Stimulated activated CD8-positive, alpha-beta memory T cell treated with anti-CD3 and anti-CD28 coated beads, Interleukin-4, amount 100 ng/mL, for 48 hours (primary cell): ENCODE measurements around the gene RNF150.
"Not testable (repeated sequence)": the region's sequence is repeated elsewhere in the genome, so short reads cannot be mapped to it uniquely, and the experiment has no call there.

Experiments used
- DNase-seq: peaks from one replicate; pipeline ENCODE4 v3.0.0-alpha.2; 2020

RNF150 gene

DNA sequence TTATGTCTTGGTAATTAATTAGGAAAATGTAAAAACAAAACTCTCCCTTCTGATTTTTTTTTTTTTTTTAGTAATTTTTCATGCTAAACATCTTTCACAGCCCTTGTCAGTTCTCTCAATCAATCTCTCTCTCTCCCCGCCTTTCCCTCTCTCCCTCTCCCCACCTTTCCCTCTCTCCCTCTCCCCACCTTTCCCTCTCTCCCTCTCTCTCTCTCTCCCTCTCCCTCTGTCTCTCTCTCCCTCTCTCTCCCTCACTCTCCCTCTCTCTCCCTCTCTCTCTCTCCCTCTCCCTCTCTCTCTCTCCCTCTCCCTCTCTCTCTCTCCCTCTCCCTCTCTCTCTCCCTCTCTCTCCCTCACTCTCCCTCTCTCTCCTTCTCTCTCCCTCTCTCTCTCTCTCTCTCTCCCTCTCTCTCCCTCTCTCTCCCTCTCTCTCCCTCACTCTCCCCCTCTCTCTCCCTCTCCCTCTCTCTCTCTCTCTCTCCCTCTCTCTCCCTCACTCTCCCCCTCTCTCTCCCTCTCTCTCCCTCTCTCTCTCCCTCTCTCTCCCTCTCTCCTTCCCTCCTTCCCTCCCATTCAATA is 322.6 kb downstream of the RNF150 start:
- DNase-seq: not testable (repeated sequence)
